ENCODE results near the gene LIPG. TPM values are rescaled to one million over a fixed set of nuclear protein-coding genes. Genes with fewer than 3 reads are reported as not detected.

Gene LIPG
- polyA plus RNA-seq, 1 donor (not counting 4 experiments of a cell fraction or from before 2014, with no cell fraction given), result 241 TPM

DNA sequence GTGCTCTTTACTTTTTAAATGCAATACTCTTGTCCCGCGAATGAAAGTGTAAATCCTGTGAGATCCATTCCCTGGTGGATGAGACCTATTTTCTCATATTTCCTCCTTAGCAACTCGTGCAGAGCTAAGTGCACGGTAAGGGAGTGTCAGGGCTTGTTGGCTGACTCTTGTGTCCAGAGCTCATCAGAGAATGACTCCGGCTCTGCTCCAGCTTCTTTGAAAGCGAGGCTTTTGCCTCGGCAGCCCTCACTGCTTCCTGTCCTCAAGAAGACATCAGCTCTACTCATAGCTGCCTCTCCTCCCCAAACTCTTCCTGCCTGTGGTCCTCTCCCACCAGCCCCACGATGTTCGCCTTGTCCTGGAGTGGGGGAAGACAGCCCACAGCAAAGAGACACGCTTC is 70.7 kb downstream of the LIPG start:
- no peak overlapping the region for H3K4me2 ChIP-seq (ENCODE audit: control insufficient read depth, extremely low read depth, insufficient read depth, low read depth, low read length)
- H3K27ac ChIP-seq (ENCODE audit: control insufficient read depth, insufficient read depth, low read length), result no peak overlapping the region
- FAIRE-seq (no peak), DNase-seq (ENCODE audit: low read depth, low spot score) (no peak)
- no peak overlapping the region for H3K9ac ChIP-seq (ENCODE audit: control insufficient read depth, extremely low read depth, insufficient read depth, low read length)
- no peaks in the 10 kb centered on the region for H3K9me1 ChIP-seq (ENCODE audit: control insufficient read depth, extremely low read depth, insufficient read depth, low read length)
- no peaks in the 10 kb centered on the region for H3K9me3 ChIP-seq (ENCODE audit: control insufficient read depth, low read depth, low read length)
- no peaks in the 10 kb centered on the region for H3K79me2 ChIP-seq (ENCODE audit: control insufficient read depth, insufficient read depth, low read length)
- H3K27me3 ChIP-seq (ENCODE audit: control insufficient read depth, extremely low read depth, insufficient read depth, low read length), result no peaks in the 10 kb centered on the region
- TF ChIP-seq EZH2 (IDR thresholded peaks at IDR 0.05; ENCODE audit: low read length), result no peak
- H3K4me3 ChIP-seq (ENCODE audit: control insufficient read depth in 2 of 3, extremely low read depth in 1 of 3, insufficient read depth in 2 of 3, low read depth in 1 of 3, low read length in 3 of 3), result no peak overlapping the region
- H3K4me1 ChIP-seq (ENCODE audit: control insufficient read depth, extremely low read depth, insufficient read depth, low read length), result peaks cover 4% of the 10 kb centered on the region
- H4K20me1 ChIP-seq (ENCODE audit: control insufficient read depth, extremely low read depth, insufficient read depth, low read length), result no peaks in the 10 kb centered on the region
- H2AFZ ChIP-seq (ENCODE audit: control insufficient read depth, low read length), result no peak overlapping the region
- dilution Hi-C loops (cut with MboI; ENCODE audit: extremely low pct_ligation_motif_present, low sequenced_read_pairs), result no loop called here
- H3K36me3 ChIP-seq (ENCODE audit: control insufficient read depth in 2 of 2, extremely low read depth in 1 of 2, insufficient read depth in 2 of 2, low read length in 2 of 2), result no peaks in the 10 kb centered on the region

DNA sequence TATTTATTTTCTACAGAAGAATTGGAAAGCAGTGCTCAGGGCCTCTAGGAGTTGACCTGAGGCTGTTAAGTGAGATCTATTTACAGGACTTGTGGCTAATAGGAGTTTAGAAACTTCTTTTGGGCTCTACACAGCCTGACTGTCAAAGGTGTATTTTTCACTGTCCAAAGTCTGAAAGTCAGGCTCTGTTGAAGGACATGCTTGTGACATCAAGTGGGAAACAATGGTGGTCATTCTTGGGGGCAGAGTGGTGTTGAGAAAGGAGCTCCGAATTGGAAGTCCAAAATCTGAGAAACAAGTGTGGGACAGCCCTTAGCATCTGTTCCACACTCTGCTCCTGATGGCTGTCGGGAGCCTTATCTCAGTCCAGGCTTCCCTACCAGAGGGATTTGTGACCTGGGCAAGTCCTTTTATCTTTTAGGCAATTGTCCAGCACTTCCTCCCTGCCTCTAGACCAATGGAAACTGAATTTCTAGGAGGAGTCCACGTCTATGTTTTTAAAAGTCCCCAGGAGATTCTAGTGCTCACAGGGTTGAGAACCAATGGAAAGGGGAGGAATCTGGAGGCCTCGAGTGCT is 76.4 kb downstream of the LIPG start:
- H3K9ac ChIP-seq (ENCODE audit: control insufficient read depth, extremely low read depth, insufficient read depth, low read length), result no peak overlapping the region
- no peaks in the 10 kb centered on the region for H3K9me3 ChIP-seq (ENCODE audit: control insufficient read depth, low read depth, low read length)
- no peak overlapping the region for H2AFZ ChIP-seq (ENCODE audit: control insufficient read depth, low read length)
- no peaks in the 10 kb centered on the region for H3K27me3 ChIP-seq (ENCODE audit: control insufficient read depth, extremely low read depth, insufficient read depth, low read length)
- H4K20me1 ChIP-seq (ENCODE audit: control insufficient read depth, extremely low read depth, insufficient read depth, low read length), result no peaks in the 10 kb centered on the region
- H3K79me2 ChIP-seq (ENCODE audit: control insufficient read depth, insufficient read depth, low read length), result no peaks in the 10 kb centered on the region
- DNase-seq (ENCODE audit: low read depth, low spot score), result no peak
- TF ChIP-seq EZH2 (IDR thresholded peaks at IDR 0.05; ENCODE audit: low read length), result no peak
- TF ChIP-seq, protein P1, sequence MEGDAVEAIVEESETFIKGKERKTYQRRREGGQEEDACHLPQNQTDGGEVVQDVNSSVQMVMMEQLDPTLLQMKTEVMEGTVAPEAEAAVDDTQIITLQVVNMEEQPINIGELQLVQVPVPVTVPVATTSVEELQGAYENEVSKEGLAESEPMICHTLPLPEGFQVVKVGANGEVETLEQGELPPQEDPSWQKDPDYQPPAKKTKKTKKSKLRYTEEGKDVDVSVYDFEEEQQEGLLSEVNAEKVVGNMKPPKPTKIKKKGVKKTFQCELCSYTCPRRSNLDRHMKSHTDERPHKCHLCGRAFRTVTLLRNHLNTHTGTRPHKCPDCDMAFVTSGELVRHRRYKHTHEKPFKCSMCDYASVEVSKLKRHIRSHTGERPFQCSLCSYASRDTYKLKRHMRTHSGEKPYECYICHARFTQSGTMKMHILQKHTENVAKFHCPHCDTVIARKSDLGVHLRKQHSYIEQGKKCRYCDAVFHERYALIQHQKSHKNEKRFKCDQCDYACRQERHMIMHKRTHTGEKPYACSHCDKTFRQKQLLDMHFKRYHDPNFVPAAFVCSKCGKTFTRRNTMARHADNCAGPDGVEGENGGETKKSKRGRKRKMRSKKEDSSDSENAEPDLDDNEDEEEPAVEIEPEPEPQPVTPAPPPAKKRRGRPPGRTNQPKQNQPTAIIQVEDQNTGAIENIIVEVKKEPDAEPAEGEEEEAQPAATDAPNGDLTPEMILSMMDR (optimal IDR thresholded peaks at IDR 0.05 in 1 of 3, IDR thresholded peaks at IDR 0.05 in 1 of 3, conservative IDR thresholded peaks at IDR 0.05 in 1 of 3; ENCODE audit: extremely low read depth in 1 of 3, insufficient read depth in 2 of 3, low read length in 3 of 3), result no peak
- FAIRE-seq, result no peak
- dilution Hi-C loops (cut with MboI; ENCODE audit: extremely low pct_ligation_motif_present, low sequenced_read_pairs), result no loop called here
- H3K4me1 ChIP-seq (ENCODE audit: control insufficient read depth, extremely low read depth, insufficient read depth, low read length), result peaks cover 7% of the 10 kb centered on the region
- no peak overlapping the region for H3K4me2 ChIP-seq (ENCODE audit: control insufficient read depth, extremely low read depth, insufficient read depth, low read depth, low read length)
- no peak overlapping the region for H3K4me3 ChIP-seq (ENCODE audit: control insufficient read depth in 2 of 3, extremely low read depth in 1 of 3, insufficient read depth in 2 of 3, low read depth in 1 of 3, low read length in 3 of 3)
- no peak overlapping the region for H3K27ac ChIP-seq (ENCODE audit: control insufficient read depth, insufficient read depth, low read length)
- H3K36me3 ChIP-seq (ENCODE audit: control insufficient read depth in 2 of 2, extremely low read depth in 1 of 2, insufficient read depth in 2 of 2, low read length in 2 of 2), result no peaks in the 10 kb centered on the region
- no peaks in the 10 kb centered on the region for H3K9me1 ChIP-seq (ENCODE audit: control insufficient read depth, extremely low read depth, insufficient read depth, low read length)

Measured in keratinocyte (primary cell).